Measurements from ENCODE around the gene KSR2. TPM values are rescaled to one million over a fixed set of nuclear protein-coding genes. Genes with fewer than 3 reads are reported as not detected.

The KSR2 gene
- total and polyA plus RNA-seq, 2 of the 13 experiments (the other 11 are each of a cell fraction or from before 2014, with no cell fraction given), result 0.02 TPM; not detected in 1

DNA sequence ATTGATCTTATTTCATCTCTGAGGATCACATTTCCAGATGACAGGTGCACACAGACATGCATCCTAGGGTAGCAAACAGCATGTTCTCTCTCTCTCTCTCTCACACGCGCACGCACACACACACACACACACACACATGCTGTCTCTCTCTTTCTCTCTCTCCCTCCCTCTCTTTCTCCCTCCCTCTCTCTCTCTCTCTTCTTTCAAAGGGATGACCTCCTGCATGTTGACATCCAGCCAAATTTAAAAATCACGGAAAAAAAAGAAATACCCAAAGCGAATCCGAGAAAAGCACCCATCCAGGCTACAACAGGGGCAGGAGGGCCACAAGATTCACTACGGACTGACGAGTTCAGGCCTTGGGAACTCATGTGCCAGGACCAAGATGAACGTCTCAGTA, 2.3 kb downstream of the KSR2 start:
- H4K20me1 ChIP-seq (ENCODE audit: insufficient read depth, low read length), result no peaks in the 10 kb centered on the region
- no peak overlapping the region for H3K9ac ChIP-seq (ENCODE audit: insufficient read depth, low read depth, low read length)
- DNase-seq (ENCODE audit: low spot score), result no peak
- TF ChIP-seq ZNF720 (CRISPR knock-in tag; IDR thresholded peaks at IDR 0.05) (no peak), ZNF678 (CRISPR knock-in tag; IDR thresholded peaks at IDR 0.05) (no peak), SMARCC2 (IDR thresholded peaks at IDR 0.05) (no peak), SMC3 (IDR thresholded peaks at IDR 0.05; ENCODE audit: low read length) (no peak), ARHGAP35 (CRISPR knock-in tag; IDR thresholded peaks at IDR 0.05; ENCODE audit: borderline replicate concordance) (no peak), HOXA9 (CRISPR knock-in tag; IDR thresholded peaks at IDR 0.05; ENCODE audit: borderline replicate concordance) (no peak), STAG1 (CRISPR knock-in tag; IDR thresholded peaks at IDR 0.05) (no peak), SMAD1 (CRISPR knock-in tag; IDR thresholded peaks at IDR 0.05; ENCODE audit: borderline replicate concordance, low read depth) (no peak)
- TF ChIP-seq, protein P1, sequence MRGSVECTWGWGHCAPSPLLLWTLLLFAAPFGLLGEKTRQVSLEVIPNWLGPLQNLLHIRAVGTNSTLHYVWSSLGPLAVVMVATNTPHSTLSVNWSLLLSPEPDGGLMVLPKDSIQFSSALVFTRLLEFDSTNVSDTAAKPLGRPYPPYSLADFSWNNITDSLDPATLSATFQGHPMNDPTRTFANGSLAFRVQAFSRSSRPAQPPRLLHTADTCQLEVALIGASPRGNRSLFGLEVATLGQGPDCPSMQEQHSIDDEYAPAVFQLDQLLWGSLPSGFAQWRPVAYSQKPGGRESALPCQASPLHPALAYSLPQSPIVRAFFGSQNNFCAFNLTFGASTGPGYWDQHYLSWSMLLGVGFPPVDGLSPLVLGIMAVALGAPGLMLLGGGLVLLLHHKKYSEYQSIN (CRISPR knock-in tag; IDR thresholded peaks at IDR 0.05; ENCODE audit: borderline replicate concordance), result no peak
- TF ChIP-seq, protein P2, sequence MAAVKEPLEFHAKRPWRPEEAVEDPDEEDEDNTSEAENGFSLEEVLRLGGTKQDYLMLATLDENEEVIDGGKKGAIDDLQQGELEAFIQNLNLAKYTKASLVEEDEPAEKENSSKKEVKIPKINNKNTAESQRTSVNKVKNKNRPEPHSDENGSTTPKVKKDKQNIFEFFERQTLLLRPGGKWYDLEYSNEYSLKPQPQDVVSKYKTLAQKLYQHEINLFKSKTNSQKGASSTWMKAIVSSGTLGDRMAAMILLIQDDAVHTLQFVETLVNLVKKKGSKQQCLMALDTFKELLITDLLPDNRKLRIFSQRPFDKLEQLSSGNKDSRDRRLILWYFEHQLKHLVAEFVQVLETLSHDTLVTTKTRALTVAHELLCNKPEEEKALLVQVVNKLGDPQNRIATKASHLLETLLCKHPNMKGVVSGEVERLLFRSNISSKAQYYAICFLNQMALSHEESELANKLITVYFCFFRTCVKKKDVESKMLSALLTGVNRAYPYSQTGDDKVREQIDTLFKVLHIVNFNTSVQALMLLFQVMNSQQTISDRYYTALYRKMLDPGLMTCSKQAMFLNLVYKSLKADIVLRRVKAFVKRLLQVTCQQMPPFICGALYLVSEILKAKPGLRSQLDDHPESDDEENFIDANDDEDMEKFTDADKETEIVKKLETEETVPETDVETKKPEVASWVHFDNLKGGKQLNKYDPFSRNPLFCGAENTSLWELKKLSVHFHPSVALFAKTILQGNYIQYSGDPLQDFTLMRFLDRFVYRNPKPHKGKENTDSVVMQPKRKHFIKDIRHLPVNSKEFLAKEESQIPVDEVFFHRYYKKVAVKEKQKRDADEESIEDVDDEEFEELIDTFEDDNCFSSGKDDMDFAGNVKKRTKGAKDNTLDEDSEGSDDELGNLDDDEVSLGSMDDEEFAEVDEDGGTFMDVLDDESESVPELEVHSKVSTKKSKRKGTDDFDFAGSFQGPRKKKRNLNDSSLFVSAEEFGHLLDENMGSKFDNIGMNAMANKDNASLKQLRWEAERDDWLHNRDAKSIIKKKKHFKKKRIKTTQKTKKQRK (IDR thresholded peaks at IDR 0.05; ENCODE audit: low read length), result no peak
- H3K79me2 ChIP-seq (ENCODE audit: insufficient read depth, low read length), result no peaks in the 10 kb centered on the region
- H3K36me3 ChIP-seq (replicated peaks in 1 of 2; ENCODE audit: control insufficient read depth in 1 of 2, insufficient read depth in 2 of 2, low read length in 2 of 2), result no peaks in the 10 kb centered on the region
- no peak overlapping the region for H2AFZ ChIP-seq (ENCODE audit: low read length)
- no peak overlapping the region for H3K27ac ChIP-seq (ENCODE audit: extremely low read length, insufficient read depth, low read length)
- no peak overlapping the region for H3K4me3 ChIP-seq (replicated peaks in 1 of 3; ENCODE audit: insufficient read depth in 1 of 3, low read depth in 2 of 3, low read length in 3 of 3)
- WGBS (ENCODE audit: low lambda C conversion rate), result 12% methylated on average over 9 of the region's 9 CpGs
- no peak overlapping the region for H3K4me2 ChIP-seq (ENCODE audit: low read depth, low read length)
- ATAC-seq, result no peak
- ChIA-PET CTCF (ENCODE audit: low intra/inter-chr PET ratio, low total read pairs) (no interaction called here), POLR2A (no interaction called here)
- intact Hi-C loops (cut with micrococcal nuclease; ENCODE audit: unreplicated experiment), result no loop called here
- peaks cover 11 to 51% of the 10 kb centered on the region in 2 experiments; a peak in 4 of 5 replicates for H3K27me3 ChIP-seq (ENCODE audit: control insufficient read depth in 1 of 2, insufficient read depth in 2 of 2, low read length in 2 of 2)
- H3K4me1 ChIP-seq (ENCODE audit: insufficient read depth, low read length), result no peaks in the 10 kb centered on the region
- peaks cover 4% of the 10 kb centered on the region; the same call in 1 of the 2 replicates for H3K9me3 ChIP-seq (ENCODE audit: low read length)
- no TSS peak for BruUV-seq (replicated peaks)
- no peak for FAIRE-seq
- in situ Hi-C loops (cut with HindIII; ENCODE audit: extremely low pct_ligation_motif_present, low pct_unique_long_range_greater_than_20kb), result no loop called here

All from HepG2 (cell line).